Measurements from ENCODE around the gene SLIT3.

Gene SLIT3

GRCh38 chr5:169272731-169273427, 28.1 kb downstream of the SLIT3 start:
- TF ChIP-seq ISL1 (CRISPR knock-in tag; IDR thresholded peaks at IDR 0.05): no peak
- TF ChIP-seq ZNF70 (CRISPR knock-in tag; IDR thresholded peaks at IDR 0.05): no peak
- no peak for TF ChIP-seq CREB5 (CRISPR knock-in tag; IDR thresholded peaks at IDR 0.05; ENCODE audit: low read depth)
- TF ChIP-seq ZFP30 (CRISPR knock-in tag; IDR thresholded peaks at IDR 0.05): no peak
- TF ChIP-seq PATZ1 (CRISPR knock-in tag; IDR thresholded peaks at IDR 0.05; ENCODE audit: borderline replicate concordance): no peak
- TF ChIP-seq POU6F1 (CRISPR knock-in tag; IDR thresholded peaks at IDR 0.05; ENCODE audit: borderline replicate concordance, low read depth): no peak
- TF ChIP-seq PPARA (CRISPR knock-in tag; IDR thresholded peaks at IDR 0.05; ENCODE audit: borderline replicate concordance): no peak
- TF ChIP-seq GLIS3 (CRISPR knock-in tag; IDR thresholded peaks at IDR 0.05): no peak
- TF ChIP-seq BACH2 (CRISPR knock-in tag; IDR thresholded peaks at IDR 0.05; ENCODE audit: borderline replicate concordance): no peak
- TF ChIP-seq ZFP3 (CRISPR knock-in tag; IDR thresholded peaks at IDR 0.05): no peak
- no peak for TF ChIP-seq CSDC2 (CRISPR knock-in tag; IDR thresholded peaks at IDR 0.05)
- TF ChIP-seq SNAI2 (CRISPR knock-in tag; IDR thresholded peaks at IDR 0.05): no peak
- no peak for TF ChIP-seq CSRNP3 (CRISPR knock-in tag; IDR thresholded peaks at IDR 0.05)
- no peak for TF ChIP-seq ZC3H10 (CRISPR knock-in tag; IDR thresholded peaks at IDR 0.05)
- no peak for TF ChIP-seq ZNF8 (CRISPR knock-in tag; IDR thresholded peaks at IDR 0.05)
- no peak for TF ChIP-seq ESRRG (CRISPR knock-in tag; IDR thresholded peaks at IDR 0.05)
- TF ChIP-seq TOX (CRISPR knock-in tag; IDR thresholded peaks at IDR 0.05; ENCODE audit: borderline replicate concordance): no peak
- no peak for TF ChIP-seq TCF4 (CRISPR knock-in tag; IDR thresholded peaks at IDR 0.05; ENCODE audit: borderline replicate concordance)
- ATAC-seq: no peak

GRCh38 chr5:169272111-169272510, 28.8 kb downstream of the SLIT3 start:
- ATAC-seq: no peak
- TF ChIP-seq TOX (CRISPR knock-in tag; IDR thresholded peaks at IDR 0.05; ENCODE audit: borderline replicate concordance) (no peak), ISL1 (CRISPR knock-in tag; IDR thresholded peaks at IDR 0.05) (no peak), ESRRG (CRISPR knock-in tag; IDR thresholded peaks at IDR 0.05) (no peak), TSHZ2 (CRISPR knock-in tag; IDR thresholded peaks at IDR 0.05) (no peak)

GRCh38 chr5:169270827-169271226, 30.1 kb downstream of the SLIT3 start:
- no peak; the same call in 2 of the 3 replicates for ATAC-seq
- TF ChIP-seq GLIS3 (CRISPR knock-in tag; IDR thresholded peaks at IDR 0.05) (no peak), ISL1 (CRISPR knock-in tag; IDR thresholded peaks at IDR 0.05) (no peak), RARB (CRISPR knock-in tag; IDR thresholded peaks at IDR 0.05) (no peak), ZNF8 (CRISPR knock-in tag; IDR thresholded peaks at IDR 0.05) (no peak), ZFP3 (CRISPR knock-in tag; IDR thresholded peaks at IDR 0.05) (no peak), CSDC2 (CRISPR knock-in tag; IDR thresholded peaks at IDR 0.05) (no peak), TSHZ2 (CRISPR knock-in tag; IDR thresholded peaks at IDR 0.05) (no peak), ZNF70 (CRISPR knock-in tag; IDR thresholded peaks at IDR 0.05) (no peak), ZNF565 (CRISPR knock-in tag; conservative IDR thresholded peaks at IDR 0.05; ENCODE audit: low read depth) (no peak), BACH2 (CRISPR knock-in tag; IDR thresholded peaks at IDR 0.05; ENCODE audit: borderline replicate concordance) (no peak), ZFP30 (CRISPR knock-in tag; IDR thresholded peaks at IDR 0.05) (no peak), PATZ1 (CRISPR knock-in tag; IDR thresholded peaks at IDR 0.05; ENCODE audit: borderline replicate concordance) (no peak), TCF4 (CRISPR knock-in tag; IDR thresholded peaks at IDR 0.05; ENCODE audit: borderline replicate concordance) (no peak), PPARA (CRISPR knock-in tag; IDR thresholded peaks at IDR 0.05; ENCODE audit: borderline replicate concordance) (no peak)

Data from SK-N-SH treated with all-trans-retinoic acid at 6 μM for 48 hours (cell line).